ENCODE results near the gene ZNF496. TPM values are rescaled to one million over a fixed set of nuclear protein-coding genes. Genes with fewer than 3 reads are reported as not detected.

ZNF496 gene
- total RNA-seq, 1 donor from 2014 or later = 14.4 TPM

- DNase-seq (ENCODE audit: low spot score) = no peak
Observed at GRCh38 chr1:247330548-247331171, 1.0 kb downstream of the ZNF496 start.

GRCh38 chr1:247329097-247329617 lies 2.5 kb downstream of the ZNF496 start:
- no peak for DNase-seq (ENCODE audit: low spot score)

DNA sequence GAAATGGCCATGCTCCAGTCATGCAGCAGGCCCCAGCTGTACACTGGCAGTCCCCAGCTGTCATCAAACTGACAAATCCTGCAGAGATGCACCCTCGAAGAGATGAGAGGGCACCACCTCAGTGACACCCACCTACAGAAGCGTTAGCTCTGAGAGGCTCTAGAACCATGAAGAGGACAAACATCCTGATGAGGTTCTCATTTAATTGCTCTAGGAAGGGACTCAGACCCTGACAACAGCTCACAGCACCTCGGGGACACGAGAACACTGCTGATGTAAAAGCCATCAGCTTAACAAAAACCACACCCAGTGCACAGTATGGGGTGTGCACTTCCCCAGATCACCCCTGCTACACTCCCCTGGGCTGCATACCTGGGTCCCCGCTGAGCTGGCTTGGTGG lies 3.4 kb downstream of the ZNF496 start:
- DNase-seq (ENCODE audit: low spot score) = no peak

DNA sequence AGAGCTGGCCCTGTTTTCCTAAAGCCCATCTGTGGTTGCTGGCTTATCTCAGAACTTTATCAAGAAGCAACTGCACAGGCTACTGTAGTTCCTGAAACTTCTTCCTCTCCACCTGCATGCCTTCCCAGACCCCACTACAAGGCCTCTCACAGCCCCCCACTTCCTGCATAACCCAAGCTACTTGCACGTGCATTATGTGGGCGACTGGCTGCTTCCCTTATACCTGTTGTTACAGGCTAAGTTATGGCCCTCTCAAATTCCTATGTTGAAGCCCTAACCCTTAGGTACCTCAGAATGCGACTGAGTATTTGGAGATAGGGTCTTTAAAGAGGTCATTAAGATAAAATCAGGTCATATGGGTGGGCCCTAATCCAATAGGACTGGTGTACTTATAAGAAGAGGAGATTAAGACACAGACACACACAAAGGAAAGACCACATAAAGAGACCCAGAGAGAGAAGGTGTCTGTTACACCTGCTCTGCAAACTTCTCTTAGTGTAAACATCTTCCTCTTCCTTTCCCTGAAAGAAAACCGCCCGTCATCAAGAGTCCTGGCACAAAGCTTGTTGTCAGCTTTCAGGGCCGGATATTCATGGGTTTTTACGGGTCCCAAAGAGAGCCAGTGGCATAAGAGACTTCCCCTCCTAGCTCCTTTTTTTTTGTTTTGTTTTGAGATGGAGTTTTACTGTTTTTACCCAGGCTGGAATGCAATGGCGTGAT lies 5.1 kb downstream of the ZNF496 start:
- DNase-seq (ENCODE audit: low spot score) = no peak

DNA sequence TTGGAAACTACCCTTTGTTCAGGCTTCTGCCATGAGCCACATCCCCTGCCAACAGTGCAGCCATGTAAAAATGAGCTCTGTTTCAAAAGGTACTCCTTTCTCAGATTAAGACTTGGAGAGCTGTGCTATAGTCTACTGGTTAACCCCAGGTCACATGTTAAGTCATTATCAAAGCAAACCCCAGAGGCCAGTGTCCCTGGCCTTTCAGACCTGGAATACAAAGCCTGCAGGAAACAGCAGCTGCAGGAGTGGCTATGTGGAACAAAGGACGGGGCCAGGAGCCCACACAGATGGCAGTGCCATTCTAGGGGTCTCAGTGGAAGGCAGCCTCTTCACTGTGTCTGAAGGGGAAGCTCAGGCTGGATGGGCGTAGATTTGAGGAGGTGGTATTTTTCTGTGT lies 6.7 kb downstream of the ZNF496 start:
- no peak for DNase-seq (ENCODE audit: low spot score)

DNA sequence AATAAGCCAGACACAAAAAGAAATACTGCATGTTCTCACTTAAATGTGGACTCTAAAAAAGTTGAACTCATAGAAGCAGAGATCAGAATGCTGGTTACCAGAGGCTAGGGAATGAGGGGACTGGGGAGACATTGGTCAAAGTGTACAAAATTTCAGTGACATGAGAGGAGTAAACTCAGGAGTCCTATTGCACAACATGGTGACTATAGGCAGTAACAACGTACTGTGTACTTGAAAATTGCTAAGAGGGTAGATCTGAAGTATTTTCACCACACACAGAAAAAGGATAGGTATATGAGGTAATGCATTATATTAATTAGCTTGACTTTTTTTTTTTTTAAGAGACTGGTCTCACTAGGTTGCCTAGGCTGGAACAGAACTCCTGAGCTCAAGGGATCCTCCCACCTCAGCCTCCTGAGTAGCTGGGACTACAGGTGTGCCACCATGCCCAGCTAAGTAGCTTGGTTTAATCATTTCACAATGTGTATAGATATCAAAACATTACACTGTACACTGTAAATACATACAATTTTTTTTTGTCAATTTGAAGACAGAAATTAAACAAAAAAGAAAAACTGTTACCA lies 7.4 kb downstream of the ZNF496 start:
- no peak for DNase-seq (ENCODE audit: low spot score)

DNA sequence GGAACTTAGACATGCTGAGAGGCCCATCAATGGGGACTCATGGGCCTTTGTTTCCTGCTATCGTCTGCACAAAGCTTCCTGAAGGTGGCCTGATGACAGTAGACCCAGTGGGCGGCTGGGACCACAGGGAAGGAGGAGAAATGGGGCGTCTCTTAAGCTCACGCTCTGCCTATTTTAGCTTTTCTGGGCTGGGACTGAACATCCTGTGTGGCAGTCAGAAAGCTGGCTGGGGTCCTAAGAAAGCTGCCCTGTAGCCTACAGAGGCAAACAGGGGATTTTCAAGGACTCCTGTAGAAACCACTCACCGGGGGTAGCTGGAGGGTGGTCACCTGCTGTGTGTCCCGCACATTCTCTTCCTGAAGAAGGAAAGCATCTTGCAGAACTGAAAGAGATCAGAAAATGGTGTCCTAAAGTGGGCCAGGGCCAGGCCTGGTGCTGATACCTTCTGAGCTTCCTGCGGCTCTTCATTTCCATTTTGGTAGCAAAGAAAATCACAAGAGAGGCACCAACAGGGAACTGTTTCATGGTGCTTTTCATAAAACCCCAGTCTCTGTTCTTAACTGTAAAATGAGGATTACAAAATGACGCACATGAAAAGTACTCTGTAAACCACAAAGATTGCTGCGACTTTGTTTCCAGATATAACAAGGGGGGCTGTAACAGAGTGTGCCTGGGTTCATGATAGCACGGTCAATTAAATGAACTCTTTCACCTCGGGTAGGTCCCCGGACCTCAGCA lies 8.6 kb downstream of the ZNF496 start:
- DNase-seq (ENCODE audit: low spot score) = no peak

- DNase-seq (ENCODE audit: low spot score) = no peak
Observed at GRCh38 chr1:247322442-247322841, 9.2 kb downstream of the ZNF496 start.

DNA sequence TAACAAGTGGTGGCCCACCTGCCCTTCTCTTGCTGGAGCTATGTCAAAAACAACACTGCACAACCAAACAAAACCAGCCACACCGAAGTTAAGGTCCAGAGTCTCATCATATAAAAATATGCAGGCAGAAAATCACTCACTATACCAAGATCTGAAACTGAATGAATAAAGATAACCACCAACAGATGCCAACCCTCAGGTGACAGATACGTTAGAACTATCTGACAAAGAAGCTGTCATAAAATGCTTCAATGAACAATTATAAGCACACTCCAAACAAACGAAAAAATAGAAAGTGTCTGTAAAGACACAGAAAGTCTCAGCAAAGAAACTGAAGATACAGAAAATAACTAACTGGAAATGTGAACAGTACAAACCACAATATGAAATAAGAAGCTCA lies 14.0 kb downstream of the ZNF496 start:
- no peak for DNase-seq (ENCODE audit: low spot score)

DNA sequence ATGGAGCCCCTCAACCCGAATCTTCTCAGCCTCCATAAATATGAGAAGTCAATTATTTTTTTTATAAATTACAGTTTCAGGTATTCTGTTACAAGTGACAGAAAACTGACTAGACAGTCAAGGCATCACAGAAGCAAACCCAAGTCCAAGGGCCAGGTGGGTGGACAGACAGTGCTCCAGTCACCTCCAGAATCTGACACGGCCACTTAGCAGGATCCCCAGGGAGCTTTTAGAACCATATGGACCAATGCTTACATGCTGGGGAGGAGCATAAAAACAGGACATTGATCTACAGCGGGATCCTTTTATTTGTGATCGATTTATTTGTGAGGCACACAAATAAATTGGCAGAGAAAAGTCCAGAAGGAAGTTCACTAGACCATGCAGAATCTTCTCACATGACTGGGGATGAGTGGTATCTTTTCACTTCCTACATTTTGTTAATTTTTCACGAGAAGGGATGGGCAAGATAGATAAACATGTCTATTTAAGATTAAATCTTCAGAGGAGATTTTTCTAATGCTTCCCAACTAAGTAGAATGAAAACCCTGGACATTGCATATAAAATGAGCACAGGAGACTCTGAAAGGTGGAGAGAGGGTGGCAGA lies 15.0 kb downstream of the ZNF496 start:
- DNase-seq (ENCODE audit: low spot score) = no peak

- DNase-seq (ENCODE audit: low spot score) = peak; percentile 22
Observed at GRCh38 chr1:247304031-247304430, 27.6 kb downstream of the ZNF496 start.

DNA sequence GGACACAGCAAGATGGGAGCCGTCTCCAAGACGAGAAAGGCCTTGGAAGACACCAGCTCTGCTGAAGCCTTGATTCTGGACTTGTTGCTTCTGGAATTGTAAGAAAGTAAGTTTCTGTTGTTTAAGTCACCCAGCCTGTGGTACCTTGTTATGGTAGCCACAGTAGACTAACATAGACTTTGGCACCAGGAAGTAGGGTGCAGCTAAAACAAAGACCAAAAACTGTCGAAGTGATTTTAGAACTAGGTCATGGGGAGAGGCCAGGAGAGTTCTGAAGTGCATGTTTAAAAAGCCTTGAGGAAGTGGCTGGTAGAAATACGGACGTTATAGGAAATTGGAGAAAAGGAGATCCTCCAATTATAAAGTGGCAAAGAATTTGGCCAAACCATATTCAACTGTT lies 28.5 kb downstream of the ZNF496 start:
- DNase-seq (ENCODE audit: low spot score) = no peak

- DNase-seq (ENCODE audit: low spot score) = peak; percentile 78
Observed at GRCh38 chr1:247301176-247301540, 30.5 kb downstream of the ZNF496 start.

DNA sequence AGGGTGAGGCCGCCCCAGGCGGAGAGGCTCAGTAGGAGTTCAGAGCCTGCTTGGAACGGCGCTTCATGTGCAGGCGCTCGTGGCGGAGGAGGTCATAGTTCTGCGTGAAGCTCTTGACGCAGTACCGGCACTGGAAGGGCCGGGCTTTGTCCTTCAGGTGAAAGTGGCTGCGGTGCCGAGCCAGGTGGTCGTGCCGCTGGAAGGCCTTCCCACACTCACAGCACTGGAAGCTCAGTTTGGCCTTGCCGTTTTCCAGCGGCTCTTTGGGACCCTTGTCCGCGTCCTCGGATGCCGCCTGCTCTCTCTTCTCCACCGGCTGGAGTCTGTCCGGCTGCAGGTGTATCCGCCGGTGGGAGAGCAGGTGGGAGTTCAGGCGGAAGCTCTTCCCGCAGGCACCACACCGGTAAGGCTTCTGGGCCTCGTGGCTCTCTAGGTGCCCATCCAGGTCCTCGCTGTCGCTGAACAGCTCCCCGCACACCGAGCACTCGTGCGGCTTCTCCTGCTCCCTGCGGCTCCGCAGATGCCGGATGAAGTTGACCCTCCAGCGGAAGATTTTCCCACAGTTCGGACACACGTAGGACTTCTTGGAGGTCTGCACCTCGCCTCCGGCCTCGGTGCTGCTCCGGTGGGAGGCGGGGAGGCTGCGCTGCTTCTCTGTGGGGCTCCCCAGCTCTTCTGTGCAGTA lies 31.0 kb downstream of the ZNF496 start:
- DNase-seq (ENCODE audit: low spot score) = peak; percentile 87

- peak; percentile 71 for DNase-seq (ENCODE audit: low spot score)
Observed at GRCh38 chr1:247299723-247300381, 31.8 kb downstream of the ZNF496 start.

DNA sequence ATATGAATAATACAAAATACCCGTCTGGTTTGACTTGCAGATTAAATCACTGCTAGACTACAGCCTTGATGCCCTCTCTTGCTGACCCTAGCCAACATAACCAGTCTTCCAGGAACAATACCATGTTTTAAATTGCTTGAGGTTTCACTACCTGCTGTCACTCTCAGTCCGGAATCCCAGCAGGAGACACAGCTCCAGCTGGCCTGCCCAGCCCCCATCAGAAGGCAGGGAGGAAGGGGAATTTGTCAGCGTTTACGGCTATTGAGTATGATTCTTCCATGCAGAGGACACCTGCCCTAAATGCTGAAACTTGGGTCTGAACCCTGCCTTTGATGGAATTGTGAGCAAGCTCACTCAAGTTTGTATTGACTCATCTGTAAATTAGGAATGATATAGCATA lies 33.0 kb downstream of the ZNF496 start:
- DNase-seq (ENCODE audit: low spot score) = peak; percentile 30

DNA sequence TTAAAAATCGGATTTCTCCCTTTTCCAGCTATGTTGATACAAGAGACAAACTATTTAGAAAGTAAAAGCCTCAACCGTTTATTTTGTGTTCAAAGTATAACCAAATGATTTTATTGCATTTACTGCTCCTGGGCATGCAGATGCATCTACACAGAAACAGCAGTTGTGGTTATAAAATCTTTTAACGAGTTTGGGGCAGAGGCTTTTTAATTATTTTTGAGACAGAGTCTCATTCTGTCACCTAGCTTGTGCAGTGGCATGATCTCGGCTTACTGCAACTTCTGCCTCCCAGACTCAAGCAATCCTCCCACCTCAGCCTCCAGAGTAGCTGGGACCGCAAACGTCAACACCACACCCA lies 33.6 kb downstream of the ZNF496 start:
- no peak for DNase-seq (ENCODE audit: low spot score)

DNA sequence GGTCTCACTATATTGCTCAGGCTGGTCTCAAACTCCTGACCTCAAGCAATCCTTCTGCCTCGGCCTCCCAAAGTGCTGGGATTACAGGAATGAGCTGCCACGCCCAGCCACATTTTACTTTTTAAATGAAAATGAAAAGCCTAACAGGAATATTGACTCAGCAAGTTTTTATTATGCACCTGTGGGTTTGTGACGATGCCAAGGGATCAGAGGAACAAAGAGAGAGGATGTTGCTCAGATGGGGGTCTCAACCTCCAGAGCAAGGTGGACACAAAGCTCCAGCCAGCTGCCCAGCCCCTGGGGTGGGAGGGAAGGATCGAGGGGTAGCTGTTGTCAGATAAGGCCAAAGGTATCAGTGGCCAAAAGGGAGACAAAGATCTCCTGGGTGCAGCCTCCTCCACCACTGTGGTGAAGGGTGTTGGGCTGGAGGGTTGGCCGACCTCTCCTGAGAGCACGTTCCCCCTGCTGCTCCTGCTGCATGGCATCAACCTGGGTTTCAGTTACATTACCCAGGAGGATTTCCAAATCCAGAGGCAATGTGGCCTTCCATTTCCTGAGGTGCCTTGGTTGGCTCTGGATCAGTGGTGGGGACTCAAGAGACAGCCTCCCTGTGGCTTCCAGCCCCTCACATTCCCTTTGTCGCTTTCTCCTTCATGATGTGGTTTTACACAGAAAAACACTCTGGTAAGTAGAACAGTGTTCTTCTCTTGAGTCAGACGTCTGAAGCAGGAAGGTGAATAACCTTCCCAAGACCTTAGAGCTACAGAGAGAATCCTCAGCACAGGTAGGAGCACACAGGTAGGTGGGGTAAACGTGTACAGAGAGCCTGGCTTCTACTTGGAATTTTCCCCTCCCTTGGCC lies 34.2 kb downstream of the ZNF496 start:
- DNase-seq (ENCODE audit: low spot score) = peak; percentile 41

GRCh38 chr1:247296599-247297180 lies 35.0 kb downstream of the ZNF496 start:
- peak; percentile 18 for DNase-seq (ENCODE audit: low spot score)

All from mesenteric fat pad (tissue), 1 donor.